Fibroblast of villous mesenchyme (primary cell): Measurements from ENCODE around the gene PCSK5. TPM values are rescaled to one million over a fixed set of nuclear protein-coding genes. Genes with fewer than 3 reads are reported as not detected.

Experiments used
- DNase-seq: peaks from one replicate; pipeline ENCODE4 v3.0.0-alpha.2; 2010; ENCODE audit warnings: low read depth
- H3K4me3 ChIP-seq: 2 replicates; pipeline ENCODE4 v1.5.1; 2011; ENCODE audit warnings: low read depth, mild to moderate bottlenecking, low read length
- total RNA-seq: library from RNA; depleted of rRNA; stranded (reverse); fragments of >200 nt; gene quantifications from 2 replicates; pipeline ENCODE4 v1.2.3, GENCODE V29; 2012
- TF ChIP-seq, protein P1 (sequence below): IDR thresholded peaks from 2 replicates; pipeline ENCODE4 v1.5.1; 2012; ENCODE audit warnings: low read depth, mild to moderate bottlenecking, low read length; ENCODE audit not compliant: insufficient read depth

The PCSK5 gene
- total RNA-seq, 1 donor, result 1.7 TPM

DNA sequence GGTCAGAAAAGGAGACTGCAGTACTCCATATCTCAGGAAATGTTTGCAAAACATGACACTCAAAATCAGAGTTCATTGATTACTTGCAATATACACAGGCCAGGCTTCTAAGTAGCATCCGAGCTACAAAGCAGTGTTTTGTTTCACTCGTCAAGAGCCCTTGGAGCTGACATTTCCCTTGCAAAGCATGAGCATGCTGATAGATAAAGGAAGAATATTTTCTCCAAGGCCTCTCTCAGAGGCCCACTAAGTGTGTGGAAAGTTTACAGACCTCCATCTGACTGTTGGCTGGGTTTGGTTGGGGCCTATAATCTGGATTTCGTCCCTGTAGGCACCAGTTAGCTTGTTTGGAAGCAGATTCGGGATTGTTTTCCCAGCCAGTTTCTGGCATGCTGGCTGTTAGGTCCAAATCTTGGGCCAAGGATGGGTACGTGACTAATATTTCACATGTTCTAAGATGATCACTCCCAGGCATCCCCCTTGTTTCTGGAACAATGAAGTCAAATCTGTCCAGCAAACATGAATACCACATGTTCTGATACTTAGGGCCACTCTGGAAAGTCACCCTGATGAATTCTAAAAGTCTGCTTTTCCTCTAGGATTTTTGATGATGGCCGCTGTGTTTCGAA is 342.5 kb downstream of the PCSK5 start:
- TF ChIP-seq, protein P1, sequence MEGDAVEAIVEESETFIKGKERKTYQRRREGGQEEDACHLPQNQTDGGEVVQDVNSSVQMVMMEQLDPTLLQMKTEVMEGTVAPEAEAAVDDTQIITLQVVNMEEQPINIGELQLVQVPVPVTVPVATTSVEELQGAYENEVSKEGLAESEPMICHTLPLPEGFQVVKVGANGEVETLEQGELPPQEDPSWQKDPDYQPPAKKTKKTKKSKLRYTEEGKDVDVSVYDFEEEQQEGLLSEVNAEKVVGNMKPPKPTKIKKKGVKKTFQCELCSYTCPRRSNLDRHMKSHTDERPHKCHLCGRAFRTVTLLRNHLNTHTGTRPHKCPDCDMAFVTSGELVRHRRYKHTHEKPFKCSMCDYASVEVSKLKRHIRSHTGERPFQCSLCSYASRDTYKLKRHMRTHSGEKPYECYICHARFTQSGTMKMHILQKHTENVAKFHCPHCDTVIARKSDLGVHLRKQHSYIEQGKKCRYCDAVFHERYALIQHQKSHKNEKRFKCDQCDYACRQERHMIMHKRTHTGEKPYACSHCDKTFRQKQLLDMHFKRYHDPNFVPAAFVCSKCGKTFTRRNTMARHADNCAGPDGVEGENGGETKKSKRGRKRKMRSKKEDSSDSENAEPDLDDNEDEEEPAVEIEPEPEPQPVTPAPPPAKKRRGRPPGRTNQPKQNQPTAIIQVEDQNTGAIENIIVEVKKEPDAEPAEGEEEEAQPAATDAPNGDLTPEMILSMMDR, result no peak
- no peak for DNase-seq
- H3K4me3 ChIP-seq, result no peak overlapping the region

DNA sequence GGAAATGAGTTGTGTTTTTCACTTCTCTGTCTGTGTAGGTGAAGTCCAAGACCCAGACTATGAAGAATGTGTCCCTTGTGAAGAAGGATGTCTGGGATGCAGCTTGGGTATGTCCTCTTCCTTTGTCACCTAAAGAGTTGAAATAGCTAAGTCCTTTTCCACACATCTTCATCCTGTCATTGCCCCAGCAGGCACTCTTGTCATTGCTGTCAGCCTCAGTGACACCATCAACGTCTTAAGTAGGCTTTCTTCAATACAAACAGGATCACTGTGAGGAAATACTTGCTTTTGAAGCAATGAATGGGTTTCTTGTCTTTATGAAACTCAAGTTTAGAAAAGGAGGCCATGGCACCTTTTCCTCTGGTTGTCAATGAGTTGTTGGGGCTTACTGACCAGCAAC is 350.1 kb downstream of the PCSK5 start:
- no peak overlapping the region for H3K4me3 ChIP-seq
- DNase-seq, result no peak
- TF ChIP-seq, protein P1, result no peak

DNA sequence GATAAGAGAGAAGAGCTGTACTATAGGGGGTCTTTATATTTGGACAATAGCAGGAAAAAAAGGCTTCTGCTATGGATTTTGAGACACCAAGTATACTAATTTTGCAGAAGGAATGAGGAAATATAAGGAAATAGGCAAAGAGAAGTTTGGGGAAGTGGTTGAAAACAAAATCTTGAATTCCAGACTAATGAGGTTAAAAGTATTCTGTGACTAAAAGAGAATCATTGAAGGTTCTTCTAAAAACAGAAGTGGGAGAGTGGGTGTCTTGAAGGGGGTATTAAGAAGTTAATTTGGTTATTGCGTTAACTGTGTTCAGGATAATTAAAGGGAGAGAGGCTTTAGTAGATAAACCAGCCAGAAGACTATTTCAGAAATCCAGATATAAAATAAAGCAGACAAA is 355.0 kb downstream of the PCSK5 start:
- TF ChIP-seq, protein P1, result no peak
- no peak overlapping the region for H3K4me3 ChIP-seq
- DNase-seq, result no peak

DNA sequence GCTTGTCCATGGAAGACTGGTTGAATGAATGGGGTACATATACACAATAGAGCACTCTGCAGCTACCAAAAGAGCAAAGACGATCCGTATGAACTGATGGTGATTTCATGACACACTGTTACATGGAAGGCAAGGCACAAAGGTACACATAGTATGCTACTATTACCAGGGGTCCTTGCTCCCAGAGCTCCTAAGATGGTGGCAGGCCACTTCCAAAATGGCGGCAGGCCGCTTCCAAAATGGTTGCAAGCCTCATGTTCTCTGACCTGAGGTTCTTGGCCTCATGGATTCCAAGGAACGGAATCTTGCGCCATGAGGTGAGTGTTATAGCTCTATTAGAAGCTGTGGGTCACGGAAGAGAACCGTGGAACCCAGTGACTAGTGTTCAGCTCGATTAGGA is 356.2 kb downstream of the PCSK5 start:
- no peak overlapping the region for H3K4me3 ChIP-seq
- TF ChIP-seq, protein P1, result no peak
- no peak for DNase-seq

DNA sequence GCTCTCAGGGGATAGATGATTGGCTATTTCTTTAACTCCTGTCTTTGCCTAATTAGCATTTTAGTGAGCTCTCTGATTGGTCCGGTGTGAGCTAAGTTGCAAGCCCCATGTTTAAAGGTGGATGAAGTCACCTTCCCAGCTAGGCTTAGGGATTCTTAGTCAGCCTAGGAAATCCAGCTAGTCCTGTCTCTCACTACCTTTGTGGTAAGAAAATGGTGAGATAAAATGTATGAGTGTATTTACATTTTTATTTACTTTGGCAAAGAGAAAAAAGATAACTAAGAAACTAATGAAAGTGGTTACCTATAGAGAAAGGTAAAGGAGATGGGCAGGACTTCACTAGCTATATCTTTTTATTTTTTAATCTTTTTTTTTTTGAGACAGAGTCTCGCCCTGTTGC is 357.0 kb downstream of the PCSK5 start:
- TF ChIP-seq, protein P1, result no peak
- no peak overlapping the region for H3K4me3 ChIP-seq
- no peak for DNase-seq

DNA sequence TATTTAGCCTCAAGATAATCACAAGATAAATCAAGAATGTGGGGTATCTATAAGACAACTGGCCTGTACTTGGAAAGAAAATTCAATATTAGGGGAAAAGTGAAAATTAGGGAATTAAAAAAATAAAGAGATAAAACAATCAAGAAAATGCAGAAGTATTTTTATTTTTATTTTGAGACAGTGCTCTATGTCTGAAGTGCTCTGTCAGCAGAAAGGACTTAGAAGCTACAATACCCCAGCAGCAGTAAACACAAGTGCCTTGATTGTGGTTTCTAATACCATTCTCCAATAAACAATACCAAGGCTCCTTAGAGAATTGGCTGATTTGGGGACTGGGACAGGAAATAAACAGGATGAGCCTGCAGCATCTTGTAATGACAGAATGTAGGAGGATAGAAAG is 358.8 kb downstream of the PCSK5 start:
- TF ChIP-seq, protein P1, result no peak
- DNase-seq, result no peak
- H3K4me3 ChIP-seq, result no peak overlapping the region
